ENCODE data around the gene CORO1C. TPM values are rescaled to one million over a fixed set of nuclear protein-coding genes. Genes with fewer than 3 reads are reported as not detected.

Gene CORO1C
- total and polyA plus RNA-seq, 2 donors (not counting 3 experiments of a cell fraction or from before 2014, with no cell fraction given), result 150 to 240 TPM

DNA sequence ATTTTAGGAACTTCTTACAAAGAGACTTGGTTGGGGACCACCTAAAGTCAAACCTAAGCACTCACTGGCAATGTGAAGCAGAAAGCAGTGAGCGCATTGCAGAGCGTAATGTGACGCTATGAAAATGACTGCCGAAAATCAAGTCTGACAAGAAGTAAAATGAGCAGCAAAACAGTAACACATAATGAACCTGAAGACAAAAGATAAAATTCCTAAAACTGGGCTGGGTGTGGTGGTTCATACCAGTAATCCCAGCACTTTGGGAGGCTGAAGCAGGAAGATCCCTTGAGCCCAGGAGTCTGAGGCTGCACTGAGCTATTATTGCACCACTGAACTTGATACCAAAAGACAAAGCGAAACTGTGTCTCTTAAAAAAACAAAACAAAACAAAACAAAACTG, 16.5 kb downstream of the CORO1C start:
- dilution Hi-C loops (cut with MboI; ENCODE audit: extremely low pct_ligation_motif_present, low sequenced_read_pairs), result no loop called here
- H3K9me3 ChIP-seq (replicated peaks; ENCODE audit: control insufficient read depth, insufficient read depth, low read length), result no peaks in the 10 kb centered on the region
- POLR2A ChIA-PET, result interaction anchor here (0.7 to 0.9 kb wide), 2 partner anchors 16 to 1644 kb away, joined by 4 to 5 read pairs; no protein-coding TSS in a partner anchor
- peaks cover 96% of the 10 kb centered on the region for H3K79me2 ChIP-seq (ENCODE audit: control insufficient read depth, insufficient read depth, low read length)
- no peaks in the 10 kb centered on the region for H3K27me3 ChIP-seq (ENCODE audit: control insufficient read depth in 2 of 2, insufficient read depth in 2 of 2, low read length in 2 of 2)
- BruUV-seq (replicated peaks), result no TSS peak
- no peak overlapping the region for H3K4me2 ChIP-seq (ENCODE audit: insufficient read depth, low read length)
- H4K20me1 ChIP-seq (replicated peaks; ENCODE audit: control insufficient read depth, extremely low read depth, insufficient read depth, low read length), result peaks cover 8% of the 10 kb centered on the region
- no peak overlapping the region for H3K4me3 ChIP-seq (replicated peaks in 1 of 3; ENCODE audit: insufficient read depth in 1 of 3, low read depth in 1 of 3, low read length in 3 of 3)
- DNase-seq (ENCODE audit: low read depth, low spot score) (no peak), FAIRE-seq (no peak)
- CTCF ChIA-PET, result interaction anchor here (0.9 to 1.4 kb wide), 3 partner anchors 10 to 13 kb away, joined by 3 to 4 read pairs (median 3); no protein-coding TSS in a partner anchor
- no peak overlapping the region for H3K27ac ChIP-seq (ENCODE audit: insufficient read depth, low read depth, low read length)
- H2AFZ ChIP-seq (ENCODE audit: low read depth, low read length), result no peak overlapping the region
- H3K4me1 ChIP-seq (ENCODE audit: control insufficient read depth, extremely low read depth, insufficient read depth, low read length), result peaks cover 3% of the 10 kb centered on the region
- intact Hi-C loops (cut with micrococcal nuclease), result no loop called here
- peaks cover 0 to 6% of the 10 kb centered on the region in 2 experiments for H3K36me3 ChIP-seq (ENCODE audit: control insufficient read depth in 2 of 2, extremely low read depth in 1 of 2, insufficient read depth in 2 of 2, low read length in 2 of 2)
- TF ChIP-seq MYC (IDR thresholded peaks at IDR 0.05; ENCODE audit: low read depth, low read length), result no peak
- TF ChIP-seq EZH2 (IDR thresholded peaks at IDR 0.05; ENCODE audit: borderline replicate concordance, low read depth, low read length, severe bottlenecking), result no peak
- TF ChIP-seq, protein P1, sequence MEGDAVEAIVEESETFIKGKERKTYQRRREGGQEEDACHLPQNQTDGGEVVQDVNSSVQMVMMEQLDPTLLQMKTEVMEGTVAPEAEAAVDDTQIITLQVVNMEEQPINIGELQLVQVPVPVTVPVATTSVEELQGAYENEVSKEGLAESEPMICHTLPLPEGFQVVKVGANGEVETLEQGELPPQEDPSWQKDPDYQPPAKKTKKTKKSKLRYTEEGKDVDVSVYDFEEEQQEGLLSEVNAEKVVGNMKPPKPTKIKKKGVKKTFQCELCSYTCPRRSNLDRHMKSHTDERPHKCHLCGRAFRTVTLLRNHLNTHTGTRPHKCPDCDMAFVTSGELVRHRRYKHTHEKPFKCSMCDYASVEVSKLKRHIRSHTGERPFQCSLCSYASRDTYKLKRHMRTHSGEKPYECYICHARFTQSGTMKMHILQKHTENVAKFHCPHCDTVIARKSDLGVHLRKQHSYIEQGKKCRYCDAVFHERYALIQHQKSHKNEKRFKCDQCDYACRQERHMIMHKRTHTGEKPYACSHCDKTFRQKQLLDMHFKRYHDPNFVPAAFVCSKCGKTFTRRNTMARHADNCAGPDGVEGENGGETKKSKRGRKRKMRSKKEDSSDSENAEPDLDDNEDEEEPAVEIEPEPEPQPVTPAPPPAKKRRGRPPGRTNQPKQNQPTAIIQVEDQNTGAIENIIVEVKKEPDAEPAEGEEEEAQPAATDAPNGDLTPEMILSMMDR (IDR thresholded peaks at IDR 0.05; ENCODE audit: extremely low read depth in 1 of 2, insufficient read depth in 1 of 2, low read depth in 1 of 2, low read length in 2 of 2), result no peak
- no peak for TF ChIP-seq GATA2 (IDR thresholded peaks at IDR 0.05; ENCODE audit: insufficient read depth, insufficient read length, low read depth, low read length)
- no peak for TF ChIP-seq JUN (IDR thresholded peaks at IDR 0.05; ENCODE audit: borderline replicate concordance, insufficient read depth, insufficient read length, low read depth)
- TF ChIP-seq, protein P2, sequence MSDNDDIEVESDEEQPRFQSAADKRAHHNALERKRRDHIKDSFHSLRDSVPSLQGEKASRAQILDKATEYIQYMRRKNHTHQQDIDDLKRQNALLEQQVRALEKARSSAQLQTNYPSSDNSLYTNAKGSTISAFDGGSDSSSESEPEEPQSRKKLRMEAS (IDR thresholded peaks at IDR 0.05; ENCODE audit: insufficient read depth, insufficient read length), result no peak
- no peak for TF ChIP-seq POLR2A (IDR thresholded peaks at IDR 0.05; ENCODE audit: low read depth, low read length)
- TF ChIP-seq FOS (IDR thresholded peaks at IDR 0.05; ENCODE audit: borderline replicate concordance, insufficient read depth, low read length), result no peak
- TF ChIP-seq POLR2AphosphoS5 (IDR thresholded peaks at IDR 0.05; ENCODE audit: insufficient read depth, low read depth, low read length), result no peak
- H3K9ac ChIP-seq (replicated peaks; ENCODE audit: extremely low read depth, insufficient read depth, low read length), result no peak overlapping the region
- peaks cover 3% of the 10 kb centered on the region for H3K9me1 ChIP-seq (replicated peaks; ENCODE audit: control insufficient read depth, extremely low read depth, insufficient read depth, low read length)

All from endothelial cell of umbilical vein (primary cell).